ENCODE results near the gene NPAS1.
A peak's percentile ranks its signal among the peaks of the same experiment; 100 is the strongest.

The NPAS1 gene

GRCh38 chr19:47020992-47021496, 1.4 kb downstream of the NPAS1 start:
- DNase-seq (ENCODE audit: low spot score) = peak; percentile 72

- peak; percentile 54 for DNase-seq (ENCODE audit: low spot score)
Measured at GRCh38 chr19:47021536-47022139, 2.0 kb downstream of the NPAS1 start.

GRCh38 chr19:47022140-47022536, 2.5 kb downstream of the NPAS1 start:
- DNase-seq (ENCODE audit: low spot score) = no peak

- DNase-seq (ENCODE audit: low spot score) = no peak
Measured at GRCh38 chr19:47022541-47023447, 3.2 kb downstream of the NPAS1 start.

- DNase-seq (ENCODE audit: low spot score) = no peak
Measured at GRCh38 chr19:47023448-47023794, 3.8 kb downstream of the NPAS1 start.

- no peak for DNase-seq (ENCODE audit: low spot score)
Measured at GRCh38 chr19:47024502-47024901, 4.9 kb downstream of the NPAS1 start.

- DNase-seq (ENCODE audit: low spot score) = no peak
Measured at GRCh38 chr19:47026156-47026555, 6.5 kb downstream of the NPAS1 start.

- no peak for DNase-seq (ENCODE audit: low spot score)
Measured at GRCh38 chr19:47026889-47027288, 7.3 kb downstream of the NPAS1 start.

GRCh38 chr19:47027586-47028088, 8.0 kb downstream of the NPAS1 start:
- no peak for DNase-seq (ENCODE audit: low spot score)

GRCh38 chr19:47028195-47028601, 8.6 kb downstream of the NPAS1 start:
- no peak for DNase-seq (ENCODE audit: low spot score)

- peak; percentile 62 for DNase-seq (ENCODE audit: low spot score)
Measured at GRCh38 chr19:47032171-47032811, 12.7 kb downstream of the NPAS1 start.

GRCh38 chr19:47035127-47036096, 15.8 kb downstream of the NPAS1 start:
- peak; percentile 96 for DNase-seq (ENCODE audit: low spot score)

GRCh38 chr19:47036097-47036651, 16.5 kb downstream of the NPAS1 start:
- DNase-seq (ENCODE audit: low spot score) = no peak

GRCh38 chr19:47037766-47038165, 18.1 kb downstream of the NPAS1 start:
- DNase-seq (ENCODE audit: low spot score) = no peak

GRCh38 chr19:47039239-47039874, 19.7 kb downstream of the NPAS1 start:
- DNase-seq (ENCODE audit: low spot score) = no peak

- no peak for DNase-seq (ENCODE audit: low spot score)
Measured at GRCh38 chr19:47040869-47041268, 21.2 kb downstream of the NPAS1 start.

GRCh38 chr19:47044946-47045866, 25.6 kb downstream of the NPAS1 start:
- no peak for DNase-seq (ENCODE audit: low spot score)

- DNase-seq (ENCODE audit: low spot score) = no peak
Measured at GRCh38 chr19:47045867-47046470, 26.3 kb downstream of the NPAS1 start.

- no peak for DNase-seq (ENCODE audit: low spot score)
Measured at GRCh38 chr19:47047272-47047762, 27.7 kb downstream of the NPAS1 start.

Data from AG08396 (cell line).